NCI-H69 (cell line): ENCODE data around the gene KXD1.
"Not testable (repeated sequence)": the region's sequence is repeated elsewhere in the genome, so short reads cannot be mapped to it uniquely, and the experiment has no call there.

Experiments used
- DNase-seq: peaks from one replicate; lab custom pipeline; 2025; lab: John Stamatoyannopoulos, UW

Gene KXD1

DNA sequence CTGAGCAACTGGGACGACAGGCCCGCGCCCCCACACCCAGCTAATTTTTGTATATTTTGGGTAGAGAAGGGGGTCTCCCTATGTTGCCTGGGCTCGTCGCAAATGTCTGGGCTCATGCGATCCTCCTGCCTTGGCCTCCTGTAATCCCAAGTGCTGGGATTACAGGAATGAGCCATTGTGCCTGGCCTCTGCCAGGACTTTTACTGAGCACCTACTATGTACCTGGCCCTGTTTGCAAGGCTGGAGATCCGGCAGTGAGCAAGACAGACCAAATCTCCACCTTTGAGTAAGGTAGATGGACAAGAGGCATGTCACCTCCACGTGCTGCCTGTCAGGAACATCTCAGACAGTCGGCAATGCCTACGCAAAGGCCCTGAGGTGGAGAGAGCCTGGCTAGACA, 21.2 kb upstream of the KXD1 start:
- DNase-seq: no peak

DNA sequence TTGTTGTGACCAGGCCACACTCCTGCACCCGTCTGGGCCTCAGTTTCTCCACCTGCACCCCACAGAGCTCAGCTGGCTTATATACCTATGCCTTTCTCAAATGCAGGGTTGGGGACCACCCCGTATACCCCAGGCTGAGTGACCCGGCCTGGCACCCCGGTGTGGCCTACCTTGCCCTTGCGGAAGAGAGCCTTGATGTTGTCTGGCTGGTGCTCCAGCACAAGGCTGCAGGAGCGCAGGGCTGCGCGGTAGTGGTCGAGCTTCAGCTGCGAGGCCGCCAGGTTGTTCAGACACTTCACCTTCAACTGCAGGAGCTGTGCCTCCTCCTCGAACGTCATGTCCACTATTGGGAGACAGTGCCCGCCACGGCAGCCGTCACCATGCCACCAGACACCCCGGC, 20.2 kb upstream of the KXD1 start:
- DNase-seq: no peak

DNA sequence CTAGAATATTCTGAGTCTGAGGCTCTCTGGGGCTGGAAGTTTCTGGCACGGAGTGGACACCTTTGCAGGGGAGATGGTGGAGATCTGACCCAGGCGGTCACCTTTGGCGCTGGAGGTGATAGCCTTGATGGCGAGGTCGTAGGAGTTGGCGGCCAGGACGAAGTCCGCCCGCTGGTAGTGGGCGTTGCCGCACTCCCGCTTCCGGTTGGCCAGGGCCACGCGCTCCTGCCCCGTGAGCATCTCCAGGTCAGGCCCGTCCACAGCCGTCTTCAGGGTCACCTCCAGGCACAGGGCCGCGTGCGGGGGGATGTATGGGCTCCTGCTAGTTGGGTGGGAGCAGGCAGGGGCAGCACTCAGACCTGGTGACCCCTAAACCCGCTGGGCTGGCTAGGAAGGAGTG, 19.6 kb upstream of the KXD1 start:
- no peak for DNase-seq

DNA sequence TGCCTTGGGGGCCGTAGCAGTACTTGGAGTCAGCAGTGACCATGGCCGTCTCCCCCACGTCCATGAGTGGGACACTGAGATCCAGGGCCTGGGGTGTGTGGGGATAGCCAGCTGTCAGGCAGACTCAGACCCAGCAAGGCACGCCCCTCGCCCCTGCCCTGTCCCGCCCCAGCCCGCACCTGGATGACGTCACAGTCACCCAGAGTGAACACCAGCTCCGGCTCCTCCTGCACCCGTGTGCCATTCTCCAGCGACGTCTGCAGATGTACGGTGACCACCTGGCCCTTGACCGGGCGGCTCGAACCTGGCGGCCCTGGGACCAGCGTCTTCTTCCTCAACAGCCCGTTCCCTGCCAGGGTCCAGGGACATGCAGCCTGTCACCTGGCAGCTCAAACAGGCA, 18.3 kb upstream of the KXD1 start:
- DNase-seq: no peak

DNA sequence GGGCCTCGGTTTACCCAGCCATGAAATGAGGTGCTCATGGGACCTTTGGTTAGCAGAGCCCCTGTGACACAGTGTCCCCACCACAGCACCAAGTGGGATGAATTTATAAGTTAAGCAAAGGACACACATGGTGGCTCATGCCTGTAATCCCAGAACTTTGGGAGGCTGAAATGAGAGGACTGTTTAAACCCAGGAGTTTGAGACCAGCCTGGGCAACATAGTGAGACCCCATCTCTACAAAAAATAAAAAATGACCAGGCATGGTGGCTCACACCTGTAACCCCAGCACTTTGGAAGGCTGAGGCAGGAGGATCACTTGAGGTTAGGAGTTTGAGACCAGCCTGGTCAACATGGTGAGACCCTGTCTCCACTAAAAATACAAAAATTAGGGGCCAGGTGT, 17.5 kb upstream of the KXD1 start:
- not testable (repeated sequence) for DNase-seq

DNA sequence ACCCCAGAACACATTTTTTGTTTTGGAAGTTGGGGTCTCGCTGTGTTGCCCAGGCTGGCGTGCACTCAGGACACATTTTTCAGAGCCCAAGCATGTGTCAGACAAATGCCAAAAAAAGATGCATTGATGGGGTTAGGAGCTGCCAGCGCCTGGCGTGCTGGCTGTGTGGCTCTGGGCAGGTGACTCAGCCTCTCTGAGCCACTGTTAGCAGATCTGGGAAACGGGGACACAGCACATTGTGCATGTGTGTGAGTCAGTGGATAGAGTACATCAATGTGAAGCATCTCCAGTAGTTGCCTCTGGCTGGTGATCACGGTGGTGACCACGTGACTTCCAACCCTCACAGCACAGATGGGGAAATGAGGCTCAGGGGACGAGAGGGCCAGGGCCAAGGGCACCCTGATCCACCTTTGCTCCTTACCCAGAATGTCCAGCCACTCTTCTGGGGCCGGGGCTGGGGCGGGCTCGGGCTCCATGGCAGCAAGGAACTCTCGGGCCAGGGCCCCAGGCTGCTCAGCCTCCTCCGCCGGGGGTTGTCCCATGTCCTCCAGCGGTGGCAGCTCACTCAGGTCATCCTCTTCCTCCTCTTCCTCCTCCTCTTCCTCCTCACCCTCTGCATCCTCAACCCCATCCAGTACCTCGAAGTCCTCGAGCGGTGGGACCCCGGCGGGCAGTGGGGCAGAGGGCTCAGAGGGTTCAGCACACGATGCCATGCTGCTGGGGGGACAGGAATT, 16.2 kb upstream of the KXD1 start:
- DNase-seq: no peak

DNA sequence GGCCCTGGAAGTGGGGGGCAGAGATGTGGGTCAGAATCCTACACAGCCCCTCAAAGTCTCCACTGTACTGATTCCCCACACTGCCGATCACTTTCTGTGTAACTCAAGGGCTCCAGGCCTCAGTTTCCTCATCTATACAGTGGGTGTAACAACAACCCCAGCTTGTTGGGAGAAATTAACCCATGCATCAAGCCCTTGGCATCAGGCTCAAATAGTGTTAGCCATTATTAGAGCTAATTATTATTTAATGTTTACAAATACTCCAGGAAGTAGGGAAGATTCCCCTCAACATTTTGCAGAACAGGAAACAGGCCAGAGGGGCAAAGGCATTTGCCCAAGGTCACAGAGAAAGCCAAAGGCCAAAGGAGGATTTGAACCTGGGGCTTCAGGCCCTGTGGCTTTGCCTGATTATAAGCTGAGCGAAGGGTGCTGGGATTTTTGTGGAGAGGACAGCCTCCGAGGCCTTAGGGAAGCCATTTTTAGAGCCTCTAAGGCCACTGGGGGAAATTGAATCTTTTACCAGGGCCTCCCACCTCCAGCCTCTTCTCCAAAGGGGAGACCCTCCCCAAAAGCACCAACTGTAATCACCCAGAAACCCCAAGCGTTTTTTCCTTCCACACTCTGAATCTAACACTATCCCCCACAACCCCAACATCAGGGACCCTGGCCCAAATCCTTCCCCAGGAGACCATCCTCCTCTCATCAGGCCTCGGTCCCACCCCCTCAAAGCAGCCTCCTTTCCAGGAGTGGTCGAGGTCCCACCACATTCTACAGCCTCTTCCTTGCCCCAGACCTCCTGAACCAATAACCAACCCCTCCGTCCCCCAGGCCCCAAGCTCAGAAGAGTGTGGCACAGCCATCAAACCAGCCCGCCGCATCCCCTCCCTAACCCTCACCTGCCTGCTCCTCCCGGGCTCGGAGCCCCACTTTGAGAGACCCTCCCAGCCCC, 15.4 kb upstream of the KXD1 start:
- no peak for DNase-seq

DNA sequence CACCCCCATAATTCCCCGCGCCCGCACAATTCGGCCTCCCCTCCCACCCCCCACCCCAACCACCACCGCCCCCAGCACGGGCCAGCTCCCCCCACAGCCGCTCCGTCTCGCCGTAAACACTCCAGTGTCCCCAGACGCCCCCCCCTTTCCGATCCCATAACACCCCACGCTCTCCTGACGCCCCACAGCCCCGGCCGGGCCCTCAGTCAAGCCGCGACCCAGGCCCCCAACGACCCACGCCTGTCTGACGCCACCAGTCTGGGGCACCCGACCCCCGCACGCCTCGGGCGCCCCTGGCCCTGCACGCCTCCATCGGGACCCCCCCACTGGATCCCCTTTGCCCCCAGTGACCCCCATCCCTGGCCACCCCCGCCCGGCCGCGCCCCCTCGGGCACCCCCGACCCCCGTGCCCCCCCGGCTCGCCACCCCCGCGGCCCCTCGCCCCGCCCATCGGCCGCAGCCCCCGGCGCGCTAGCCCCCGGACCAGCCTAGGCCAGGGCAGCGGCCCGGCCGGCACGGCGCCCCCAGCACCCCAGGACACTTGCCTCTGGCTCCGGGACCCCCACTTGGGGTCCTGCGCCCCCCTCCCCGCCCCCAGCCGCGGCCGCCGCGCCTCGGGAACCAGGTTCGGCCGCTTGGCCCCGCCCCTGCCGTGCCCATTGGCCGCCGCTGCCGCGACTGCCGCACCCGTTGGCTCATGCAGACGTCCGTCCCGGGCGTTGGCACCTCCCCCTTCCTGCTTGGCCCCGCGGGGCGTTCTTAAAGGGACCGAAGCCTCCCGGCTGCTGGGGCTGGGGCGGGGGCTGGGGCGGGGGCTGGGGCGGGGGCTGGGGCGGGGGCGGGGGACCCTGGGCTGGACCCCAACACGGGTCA, 14.5 kb upstream of the KXD1 start, which contains the start of gene FKBP8:
Gene FKBP8, minus strand, starts transcription at position 633 of the 873 bp plus-strand sequence. CDS start 1,603 bp downstream, outside the sequence.
- DNase-seq: peak; percentile 96

DNA sequence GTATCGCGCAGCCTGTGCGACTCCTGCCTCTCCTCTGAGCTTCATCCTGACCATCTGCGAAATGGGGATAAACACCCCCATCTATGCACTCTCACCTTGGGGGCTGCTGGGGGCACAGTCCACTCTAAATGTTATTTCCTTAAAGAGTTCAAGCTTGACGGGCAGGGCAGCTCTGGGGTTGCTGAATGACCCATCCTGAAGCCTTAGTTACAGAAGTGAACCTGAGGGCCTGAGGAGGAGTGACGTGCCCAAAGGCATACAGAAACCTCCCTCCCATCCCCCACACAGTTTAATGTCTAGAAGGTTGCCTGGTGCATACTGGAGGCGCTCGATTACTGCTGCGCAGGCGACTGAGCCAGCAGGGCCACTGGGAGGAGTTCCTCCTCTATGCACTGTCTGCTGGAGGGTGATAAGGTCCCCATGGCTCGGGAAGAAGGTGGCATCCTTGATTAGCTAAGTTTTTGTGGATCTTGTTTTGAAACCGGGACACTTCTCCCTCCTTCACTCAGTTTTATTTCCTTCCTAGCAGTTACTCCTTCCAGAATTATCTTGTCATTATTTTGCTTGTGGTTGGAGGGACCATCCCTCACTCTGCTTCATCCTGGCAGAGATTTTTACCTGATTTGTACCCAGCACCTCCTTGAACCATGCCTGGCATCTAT, 13.7 kb upstream of the KXD1 start:
- peak; percentile 87 for DNase-seq

DNA sequence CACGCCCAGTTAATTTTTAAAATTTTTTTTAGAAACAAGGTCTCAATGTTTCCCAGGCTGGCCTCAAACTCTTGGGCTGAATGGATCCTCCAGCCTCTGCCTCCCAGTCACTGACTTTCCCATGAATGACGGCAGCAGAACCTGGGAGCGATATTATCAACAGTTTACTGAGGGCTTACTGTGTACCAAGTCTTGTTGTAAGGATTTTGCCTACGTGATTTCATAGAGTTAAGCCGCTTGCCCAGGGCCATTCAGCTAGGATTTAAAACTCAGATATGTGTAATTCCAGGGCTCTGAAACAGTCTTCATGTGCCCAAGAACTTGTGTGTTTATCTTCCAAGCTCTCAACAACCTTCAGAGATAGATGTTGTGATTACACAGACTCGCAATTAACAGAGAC, 6.0 kb upstream of the KXD1 start:
- peak; percentile 36 for DNase-seq

DNA sequence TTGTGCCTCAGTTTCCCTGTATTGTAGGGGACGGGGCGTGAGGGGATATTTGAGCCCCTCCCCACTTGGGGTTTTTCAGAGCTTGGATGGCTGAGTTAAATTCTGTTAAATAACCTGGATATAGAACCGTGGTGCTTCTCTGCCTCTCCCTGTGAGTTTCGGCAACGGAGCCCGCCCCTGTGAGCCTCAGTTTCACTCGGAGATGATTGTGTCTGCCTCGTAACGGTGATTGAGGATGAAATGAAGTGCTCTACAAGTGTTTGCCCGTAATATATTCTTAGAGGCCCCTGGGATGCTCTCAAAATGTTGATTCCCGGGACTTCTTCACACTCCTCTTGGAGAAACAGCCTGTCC, 509 bp downstream of the KXD1 start:
- no peak for DNase-seq

DNA sequence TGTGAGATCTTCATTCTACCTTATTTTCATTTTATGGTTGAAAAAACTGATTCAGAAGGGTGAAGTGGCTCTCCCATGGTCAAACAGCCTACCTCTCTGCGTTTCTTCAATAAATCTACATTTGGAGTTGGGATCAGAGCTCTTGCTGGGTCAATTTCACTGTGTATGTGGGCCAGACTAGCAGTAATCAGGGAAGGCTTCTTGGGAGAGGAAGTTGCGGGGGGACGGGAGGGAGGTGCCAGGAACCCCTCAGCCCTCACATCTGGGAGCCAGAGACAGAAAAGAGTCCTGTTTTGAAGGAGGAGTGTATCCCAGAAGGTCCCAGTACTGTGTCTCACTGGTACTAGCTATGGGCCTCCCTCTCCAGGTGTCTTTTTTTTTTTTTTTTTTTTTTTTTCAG, 934 bp downstream of the KXD1 start:
- no peak for DNase-seq

DNA sequence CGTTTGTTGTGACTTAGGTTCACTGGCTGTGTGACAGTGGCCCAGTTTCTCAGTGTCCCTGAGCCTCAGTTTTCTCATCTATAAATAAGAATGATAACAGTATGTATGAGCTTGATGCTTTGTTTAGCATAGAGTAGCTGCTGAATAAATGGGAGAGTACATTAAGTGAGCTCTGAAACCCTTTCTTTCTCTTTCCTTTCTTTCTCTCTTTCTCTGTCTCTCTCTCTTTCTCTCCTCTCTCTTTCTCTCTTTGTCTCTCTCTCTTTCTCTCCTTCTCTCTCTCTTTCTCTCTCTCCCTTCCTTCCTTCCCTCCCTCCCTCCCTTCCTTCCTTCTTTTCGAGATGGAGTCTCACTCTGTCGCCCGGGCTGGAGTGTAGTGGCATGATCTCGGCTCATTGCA, 2.0 kb downstream of the KXD1 start:
- no peak for DNase-seq

DNA sequence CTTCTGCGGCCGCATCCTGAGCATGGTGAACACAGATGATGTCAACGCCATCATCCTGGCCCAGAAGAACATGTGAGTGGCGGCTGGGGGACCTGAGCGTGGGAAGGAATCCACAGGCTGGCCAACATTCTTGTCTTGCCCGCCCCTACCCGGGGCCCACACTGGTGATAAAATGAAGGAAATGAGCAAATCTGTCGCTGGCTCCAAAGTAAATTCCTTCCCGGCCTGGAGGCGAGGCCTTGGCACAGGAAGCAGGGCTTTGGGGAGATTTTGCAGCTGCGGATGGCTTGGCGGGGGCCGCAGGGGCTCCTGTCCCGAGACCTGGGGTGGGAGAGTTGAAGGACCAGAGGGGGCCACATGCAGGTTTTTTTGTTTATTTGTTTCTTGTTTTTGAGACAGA, 4.4 kb downstream of the KXD1 start:
- no peak for DNase-seq

DNA sequence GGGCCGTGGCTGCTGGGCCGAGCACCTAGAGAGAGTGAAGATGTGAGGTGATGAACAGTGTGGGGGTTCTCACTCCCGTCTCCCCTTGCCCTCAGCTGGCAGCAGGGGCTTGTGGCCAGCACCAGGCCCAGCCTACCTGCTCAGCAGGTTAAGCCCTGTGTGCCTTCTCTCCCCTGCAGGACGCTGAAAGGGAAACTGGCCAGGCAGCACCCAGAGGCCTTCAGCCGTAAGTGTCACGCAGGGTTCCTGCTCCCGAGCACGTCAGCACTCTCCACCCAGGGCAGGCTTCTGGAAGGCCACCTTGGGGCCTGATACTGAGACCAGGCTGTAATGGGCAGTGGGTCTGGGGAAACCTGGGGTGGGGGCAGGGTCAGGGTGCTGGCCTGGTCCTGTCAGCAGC, 9.3 kb downstream of the KXD1 start:
- DNase-seq: no peak

DNA sequence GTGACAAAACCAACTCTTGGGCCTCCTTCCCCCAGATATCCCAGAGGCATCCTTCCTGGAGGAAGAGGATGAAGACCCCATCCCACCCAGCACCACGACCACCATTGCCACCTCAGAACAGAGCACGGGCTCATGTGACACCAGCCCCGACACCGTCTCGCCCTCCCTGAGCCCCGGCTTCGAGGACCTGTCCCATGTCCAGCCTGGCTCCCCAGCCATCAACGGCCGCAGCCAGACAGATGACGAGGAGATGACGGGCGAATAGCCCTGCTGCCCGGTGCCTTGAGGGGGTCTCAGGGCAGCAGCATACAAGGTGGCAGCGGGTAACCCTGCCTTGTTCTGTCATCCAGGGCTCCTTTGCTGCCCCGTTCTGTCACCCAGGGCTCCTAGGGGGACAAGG, 10.7 kb downstream of the KXD1 start:
- no peak for DNase-seq

DNA sequence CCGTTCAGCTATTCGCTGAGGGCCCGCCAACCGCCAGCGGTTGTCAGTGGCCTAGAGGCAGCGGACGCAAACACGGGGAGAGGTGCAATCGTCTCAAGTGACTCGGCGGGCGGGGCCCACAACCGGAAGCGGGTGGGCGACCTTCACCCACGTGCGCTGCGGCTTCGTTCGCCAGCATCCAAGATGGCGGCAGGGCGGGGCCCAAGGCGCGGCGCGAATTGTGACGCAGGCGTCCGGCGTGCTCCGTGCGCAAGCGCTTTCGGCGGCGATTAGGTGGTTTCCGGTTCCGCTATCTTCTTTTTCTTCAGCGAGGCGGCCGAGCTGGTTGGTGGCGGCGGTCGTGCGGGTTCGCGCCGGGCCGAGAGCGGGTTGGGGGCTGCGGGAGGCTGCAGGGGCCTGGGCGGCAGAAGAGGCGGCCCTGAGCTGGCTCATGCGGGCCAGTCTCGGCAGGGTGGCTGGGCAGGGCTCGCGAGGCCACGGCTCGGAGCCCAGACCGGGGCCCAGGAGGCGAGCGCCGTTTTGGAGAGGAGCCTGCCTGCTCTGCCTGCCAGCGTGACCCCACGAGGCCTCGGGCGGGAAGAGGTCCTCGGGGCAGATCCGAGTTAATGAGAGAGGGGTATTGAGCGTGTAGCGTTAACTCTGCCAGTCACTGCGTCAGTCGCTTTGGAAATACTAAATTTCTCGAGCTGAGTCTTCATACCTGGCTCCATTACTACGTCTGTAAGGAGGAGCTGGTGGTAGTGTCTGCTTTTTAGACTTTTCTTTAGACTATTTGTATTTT, 14.1 kb downstream of the KXD1 start, which contains the start of gene UBA52:
Gene UBA52, plus strand, starts transcription at position 294 of the 781 bp plus-strand sequence. CDS start 1,444 bp downstream, outside the sequence.
- DNase-seq: peak; percentile 99

DNA sequence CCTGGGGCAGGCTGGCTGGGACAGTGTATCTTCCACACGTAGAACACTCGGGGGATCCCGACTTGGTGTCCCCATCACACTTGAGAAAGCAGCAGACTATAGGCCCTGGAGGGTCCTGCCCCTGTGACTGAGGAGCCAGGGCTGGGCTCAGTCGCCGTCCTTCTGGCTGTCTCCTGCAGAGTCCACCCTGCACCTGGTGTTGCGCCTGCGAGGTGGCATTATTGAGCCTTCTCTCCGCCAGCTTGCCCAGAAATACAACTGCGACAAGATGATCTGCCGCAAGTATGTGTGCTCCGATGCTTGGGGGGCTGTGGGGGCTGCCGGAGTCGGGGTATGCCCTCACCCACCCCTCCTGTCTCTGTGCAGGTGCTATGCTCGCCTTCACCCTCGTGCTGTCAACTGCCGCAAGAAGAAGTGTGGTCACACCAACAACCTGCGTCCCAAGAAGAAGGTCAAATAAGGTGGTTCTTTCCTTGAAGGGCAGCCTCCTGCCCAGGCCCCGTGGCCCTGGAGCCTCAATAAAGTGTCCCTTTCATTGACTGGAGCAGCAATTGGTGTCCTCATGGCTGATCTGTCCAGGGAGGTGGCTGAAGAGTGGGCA, 17.1 kb downstream of the KXD1 start:
- DNase-seq: no peak

DNA sequence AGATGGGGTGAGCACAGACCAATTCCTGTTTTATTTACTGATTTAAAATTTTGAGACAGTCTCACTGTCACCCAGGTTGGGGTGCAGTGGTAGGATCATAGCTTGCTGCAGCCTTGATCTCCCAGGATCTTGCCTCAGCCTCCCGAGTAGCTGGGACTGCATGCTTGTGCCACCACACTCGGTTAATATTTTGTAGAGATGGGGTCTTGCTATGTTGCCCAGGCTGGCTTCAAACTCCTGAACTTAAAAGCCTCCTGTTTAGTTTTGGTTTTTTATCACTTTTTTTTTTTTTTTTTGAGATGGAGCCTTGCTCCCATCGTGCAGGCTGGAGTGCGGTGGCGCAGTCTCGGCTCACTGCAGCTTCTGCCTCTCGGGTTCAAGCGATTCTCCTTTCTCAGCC, 18.7 kb downstream of the KXD1 start:
- no peak for DNase-seq

DNA sequence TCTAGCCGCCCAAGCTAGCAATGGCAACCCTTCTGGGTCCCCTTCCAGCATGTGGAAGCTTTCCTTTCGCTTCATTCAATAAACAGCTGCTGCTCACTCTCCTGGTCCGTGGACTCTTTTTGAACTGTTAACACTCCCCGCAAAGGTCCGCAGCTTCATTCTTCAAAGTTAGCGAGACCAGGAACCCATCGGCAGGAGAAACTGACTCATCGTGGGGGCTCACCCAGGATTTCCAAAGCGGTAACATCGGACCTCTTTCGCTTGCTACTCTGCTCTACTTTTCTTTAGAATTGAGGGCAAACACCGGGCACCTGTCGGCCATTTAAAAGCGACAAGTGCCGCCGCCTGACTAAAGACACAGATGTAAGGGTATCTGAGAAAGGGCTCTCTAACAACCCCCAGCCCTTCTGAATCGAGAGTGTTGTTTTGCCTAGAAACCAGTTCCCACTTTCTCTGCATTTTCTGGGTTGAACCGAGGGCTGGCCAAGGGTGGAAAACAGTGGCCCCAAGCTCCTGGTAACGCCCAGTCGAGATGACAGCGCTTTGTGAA, 19.8 kb downstream of the KXD1 start:
- no peak for DNase-seq
